GM19455 (cell line): Measurements from ENCODE around the gene C1orf21.
"Not testable (repeated sequence)": the region's sequence is repeated elsewhere in the genome, so short reads cannot be mapped to it uniquely, and the experiment has no call there.

Experiments
- ATAC-seq: cut with Tn5 transposase; IDR thresholded peaks from one replicate; pipeline ENCODE4 v1.9.1; 2021; ENCODE audit not compliant: unreplicated experiment

C1orf21 gene, protein sequence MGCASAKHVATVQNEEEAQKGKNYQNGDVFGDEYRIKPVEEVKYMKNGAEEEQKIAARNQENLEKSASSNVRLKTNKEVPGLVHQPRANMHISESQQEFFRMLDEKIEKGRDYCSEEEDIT

DNA sequence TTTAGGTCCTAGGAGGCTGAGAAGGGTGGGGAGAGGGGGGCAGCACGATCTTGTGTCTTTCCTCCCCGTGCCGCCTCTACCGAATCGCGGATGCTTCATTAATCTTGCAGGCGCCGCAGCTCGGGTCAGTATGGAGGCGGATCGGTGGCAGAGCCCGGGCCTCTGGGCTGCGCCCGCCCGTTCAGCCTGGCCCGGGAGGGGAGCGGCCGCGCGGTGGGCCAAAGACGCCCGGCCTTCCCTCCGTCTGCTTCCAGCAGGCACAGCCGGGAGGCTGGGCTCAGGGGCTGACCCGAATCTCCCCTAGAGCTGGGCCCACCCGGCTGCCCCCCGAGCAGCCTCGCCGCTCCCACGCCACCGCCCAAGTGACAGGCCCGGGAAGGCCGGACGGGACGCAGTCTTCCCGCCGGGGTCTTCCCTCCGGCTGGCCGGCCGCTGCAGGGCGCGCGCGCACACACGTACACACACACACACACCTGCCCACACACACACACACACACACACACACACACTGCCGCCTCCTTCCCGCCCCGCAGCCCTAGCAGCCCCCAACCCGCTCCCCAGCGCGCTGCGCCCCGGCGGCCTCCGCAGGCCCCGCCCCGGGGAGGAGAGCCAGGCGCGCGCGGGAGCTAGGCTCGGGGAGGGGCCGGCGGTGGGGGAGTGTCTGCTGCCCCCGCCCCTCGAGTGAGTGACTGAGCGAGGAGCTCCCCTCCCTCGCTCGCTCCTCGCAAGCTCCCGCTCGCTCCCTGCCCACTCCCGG lies at the start of gene C1orf21:
Gene C1orf21, plus strand, starts transcription at position 718 of the 757 bp plus-strand sequence. CDS start 90,481 bp downstream, outside the sequence.
- ATAC-seq: peak; percentile 87

DNA sequence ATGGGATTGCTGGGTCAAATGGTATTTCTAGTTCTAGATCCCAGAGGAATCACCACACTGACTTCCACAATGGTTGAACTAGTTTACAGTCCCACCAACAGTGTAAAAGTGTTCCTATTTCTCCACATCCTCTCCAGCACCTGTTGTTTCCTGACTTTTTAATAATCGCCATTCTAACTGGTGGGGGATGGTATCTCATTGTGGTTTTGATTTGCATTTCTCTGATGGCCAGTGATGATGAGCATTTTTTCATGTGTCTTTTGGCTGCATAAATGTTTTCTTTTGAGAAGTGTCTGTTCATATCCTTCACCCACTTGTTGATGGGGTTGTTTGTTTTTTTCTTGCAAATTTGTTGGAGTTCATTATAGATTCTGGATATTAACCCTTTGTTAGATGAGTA lies 49.0 kb upstream of the C1orf21 start:
- not testable (repeated sequence) for ATAC-seq

DNA sequence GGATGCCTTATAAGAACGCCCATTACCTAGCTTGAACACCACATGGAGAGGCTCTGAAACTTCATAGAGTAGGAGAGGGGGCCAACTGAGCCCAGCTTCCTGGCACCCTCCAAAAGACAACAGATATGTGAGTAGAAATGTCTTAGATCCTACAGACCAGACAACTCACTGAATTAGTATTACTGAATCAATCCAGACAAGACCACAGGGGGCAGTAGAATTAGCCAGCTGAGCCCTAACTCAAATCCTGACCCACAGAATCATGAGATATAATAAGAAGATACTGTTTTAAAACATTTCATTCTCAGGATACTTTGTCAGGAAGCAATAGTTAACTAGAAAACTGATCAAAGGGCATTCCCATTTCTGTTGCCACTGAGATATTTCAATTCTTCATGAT lies 45.8 kb upstream of the C1orf21 start:
- ATAC-seq: no peak

DNA sequence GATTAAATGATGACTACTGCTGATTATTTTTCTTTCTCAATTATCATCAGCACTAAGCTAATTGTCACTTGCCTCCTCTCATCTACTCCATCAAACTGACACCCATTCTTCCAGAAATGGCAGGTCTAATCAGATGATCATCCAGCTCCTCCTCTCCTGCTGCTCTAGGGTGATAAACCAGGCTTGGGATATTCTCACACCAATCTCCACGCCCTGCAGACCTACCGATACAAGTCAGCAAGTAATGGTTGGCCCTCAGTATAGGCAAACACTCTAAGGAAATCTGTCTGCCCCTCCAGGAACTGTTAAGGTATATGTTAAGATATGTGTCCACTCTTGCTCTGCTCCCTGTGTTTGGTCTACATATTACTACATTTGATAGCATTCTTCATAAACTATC lies 36.3 kb upstream of the C1orf21 start:
- no peak for ATAC-seq

DNA sequence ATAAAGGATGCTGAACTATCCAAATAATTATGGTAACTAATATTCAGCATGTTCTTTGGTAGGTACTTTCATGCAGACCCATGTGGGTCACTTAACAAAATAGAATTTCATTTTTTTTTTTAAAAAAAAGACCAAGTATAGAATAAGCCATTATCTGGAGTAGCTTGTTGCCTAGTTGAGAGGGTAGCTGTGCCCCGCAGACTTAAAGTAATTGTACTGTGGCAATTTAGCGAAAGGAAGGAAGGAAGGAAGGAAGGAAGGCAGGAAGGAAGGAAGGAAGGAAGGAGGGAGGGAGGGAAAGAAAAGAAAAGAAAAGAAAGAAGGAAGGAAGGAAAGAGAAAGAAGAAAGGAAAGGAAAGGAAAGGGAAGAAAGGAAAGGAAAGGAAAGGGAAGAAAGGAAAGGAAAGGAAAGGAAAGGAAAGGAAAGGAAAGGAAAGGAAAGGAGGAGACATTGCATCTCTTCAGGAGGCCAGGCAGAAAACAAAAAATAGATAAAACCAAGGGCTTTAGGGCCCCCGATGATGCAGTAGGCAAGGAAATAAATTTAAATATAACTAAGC lies 35.3 kb upstream of the C1orf21 start:
- no peak for ATAC-seq

DNA sequence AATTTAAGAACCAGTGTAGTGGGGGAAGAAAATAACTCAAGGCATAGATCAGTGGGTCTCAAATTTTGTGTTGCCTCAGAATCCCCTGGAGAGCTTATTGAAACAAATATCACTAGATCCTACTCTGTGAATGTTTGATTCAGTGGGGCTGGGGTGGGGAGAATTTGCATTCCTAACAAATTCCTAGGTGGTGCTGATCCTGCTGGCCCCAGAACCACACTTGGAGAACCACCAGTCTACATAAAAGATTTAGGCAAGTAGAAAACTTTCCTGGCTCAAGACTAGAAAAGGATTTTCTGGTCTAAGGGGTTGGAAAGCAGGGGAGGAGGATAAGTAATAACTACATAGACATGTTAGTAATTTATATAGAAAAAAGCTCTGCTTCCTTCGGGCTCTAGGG lies 34.1 kb upstream of the C1orf21 start:
- no peak for ATAC-seq

DNA sequence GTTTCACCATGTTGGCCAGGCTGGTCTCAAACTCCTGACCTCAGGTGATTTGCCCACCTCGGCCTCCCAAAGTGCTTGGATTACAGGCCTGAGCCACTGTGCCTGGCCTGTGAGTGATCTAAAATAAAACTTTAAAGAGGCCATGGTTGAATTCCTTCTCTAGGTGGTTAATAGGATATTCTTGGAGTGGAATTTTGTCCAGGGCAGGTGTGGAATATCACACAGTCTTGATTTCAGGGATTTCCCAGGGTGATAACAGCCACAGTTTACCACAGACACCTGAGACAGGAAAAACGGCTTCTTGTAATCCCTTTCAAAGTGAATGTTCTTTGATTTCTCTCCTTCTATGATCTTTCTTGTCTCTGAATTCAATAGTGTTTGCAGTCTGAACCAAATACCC lies 32.1 kb upstream of the C1orf21 start:
- no peak for ATAC-seq

DNA sequence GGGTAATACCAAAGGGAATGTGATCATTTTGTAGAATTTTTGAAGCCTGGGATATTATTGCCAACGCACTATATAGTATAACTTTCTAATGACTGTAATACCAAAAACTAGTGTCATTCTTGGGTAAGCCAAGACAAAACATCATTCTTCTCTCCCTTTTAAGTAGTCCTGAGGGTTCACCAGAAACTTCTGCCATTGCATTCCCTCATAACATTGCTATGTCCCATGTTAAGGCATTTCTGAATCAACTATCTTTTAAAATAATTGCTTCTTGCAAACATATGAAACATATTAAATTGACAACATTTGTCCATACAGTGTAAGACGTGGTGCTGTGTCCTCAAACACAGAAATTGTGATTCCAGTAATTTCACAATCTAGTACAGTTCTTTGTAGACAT lies 29.9 kb upstream of the C1orf21 start:
- no peak for ATAC-seq

DNA sequence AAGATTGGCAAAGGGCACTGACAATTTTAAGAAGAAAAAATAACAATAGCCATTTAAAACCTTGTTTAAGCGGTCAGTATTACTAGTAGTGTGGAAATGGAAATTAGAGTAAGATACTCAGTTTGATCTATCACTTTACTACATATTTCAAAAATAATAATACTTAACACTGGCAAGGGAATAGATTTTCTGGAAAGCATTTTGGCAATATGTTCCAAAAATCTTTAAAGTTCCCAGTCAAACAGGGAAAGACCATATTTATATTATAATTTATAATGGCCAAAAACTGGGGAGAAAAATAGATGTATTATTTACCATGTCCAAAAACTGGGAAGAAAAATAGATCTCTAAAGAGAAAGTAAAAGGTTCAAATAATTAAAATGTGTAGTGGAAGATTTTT lies 28.6 kb upstream of the C1orf21 start:
- ATAC-seq: no peak

DNA sequence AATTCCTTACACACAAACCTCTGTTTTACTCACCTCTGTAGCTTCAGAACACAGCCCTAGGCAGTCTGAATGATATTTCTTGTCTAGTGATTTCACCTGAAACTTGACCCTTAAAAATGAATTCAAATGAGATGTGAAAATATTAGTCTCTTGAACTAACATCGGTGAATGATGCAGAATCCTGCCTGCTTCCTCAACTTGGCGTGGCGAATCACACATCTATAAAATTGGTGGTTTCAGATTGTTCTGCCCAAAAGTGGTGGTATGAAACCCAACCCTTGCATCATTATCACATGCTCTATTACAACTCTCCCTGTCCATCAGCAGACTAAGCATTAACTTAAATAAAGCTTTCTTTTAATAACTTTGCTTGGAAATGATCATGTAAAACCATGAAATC lies 26.9 kb upstream of the C1orf21 start:
- no peak for ATAC-seq

DNA sequence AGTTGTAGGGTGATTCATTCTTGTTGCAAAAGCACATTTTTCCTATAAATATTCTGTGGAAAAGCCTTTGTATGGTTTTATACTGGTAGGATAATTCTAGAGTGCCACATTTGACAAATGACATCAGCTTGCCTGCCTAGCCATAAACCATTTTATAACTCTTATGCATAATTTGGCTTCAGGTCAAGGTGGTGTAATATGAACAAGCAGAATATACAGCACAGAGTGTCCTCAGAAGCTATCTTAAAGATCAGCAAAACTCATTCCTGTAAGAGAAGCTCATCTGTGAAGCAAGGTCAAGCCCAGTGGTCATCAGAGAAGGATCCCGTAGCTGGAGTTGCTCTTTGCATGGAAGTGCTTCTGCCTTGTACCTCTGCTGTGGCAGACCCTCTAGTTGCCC lies 24.0 kb upstream of the C1orf21 start:
- ATAC-seq: no peak

DNA sequence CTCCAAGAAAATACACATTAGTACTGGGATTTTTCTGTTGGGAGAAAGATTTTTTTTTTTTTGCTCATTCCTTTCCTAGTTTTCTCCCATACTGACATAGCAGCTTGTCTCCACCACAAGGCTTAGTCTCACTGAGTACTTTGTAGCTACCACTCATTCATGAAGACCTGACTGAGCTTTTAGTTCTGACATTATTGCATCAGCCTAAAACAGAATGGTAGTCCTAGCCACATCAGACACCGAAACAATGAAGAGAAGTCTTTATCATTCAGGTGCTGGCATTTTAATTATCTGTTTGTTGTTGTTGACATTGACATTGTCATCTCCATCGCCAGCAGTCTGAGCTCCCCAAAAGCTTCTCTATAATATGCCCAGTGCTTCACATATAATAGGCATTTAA lies 21.1 kb upstream of the C1orf21 start:
- no peak for ATAC-seq

DNA sequence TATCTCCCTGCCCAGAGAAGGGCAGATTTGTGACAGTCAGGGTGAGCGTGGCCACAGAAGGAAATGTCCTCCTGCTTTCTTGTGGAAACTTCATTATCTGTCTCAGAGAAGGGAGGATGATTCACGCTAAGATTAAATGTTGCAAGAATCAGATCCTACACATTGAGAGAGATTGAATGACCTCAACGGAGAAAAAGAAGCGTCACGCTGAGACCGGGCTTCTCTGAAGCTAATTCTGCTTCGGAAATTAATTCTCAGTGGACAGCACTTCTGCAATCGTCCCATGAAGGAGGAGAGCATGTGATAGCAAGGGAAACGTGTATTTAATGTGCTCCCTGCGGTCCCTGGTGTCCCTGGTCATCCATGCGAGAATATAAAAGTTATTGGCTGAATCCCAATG lies 19.8 kb upstream of the C1orf21 start:
- ATAC-seq: no peak

DNA sequence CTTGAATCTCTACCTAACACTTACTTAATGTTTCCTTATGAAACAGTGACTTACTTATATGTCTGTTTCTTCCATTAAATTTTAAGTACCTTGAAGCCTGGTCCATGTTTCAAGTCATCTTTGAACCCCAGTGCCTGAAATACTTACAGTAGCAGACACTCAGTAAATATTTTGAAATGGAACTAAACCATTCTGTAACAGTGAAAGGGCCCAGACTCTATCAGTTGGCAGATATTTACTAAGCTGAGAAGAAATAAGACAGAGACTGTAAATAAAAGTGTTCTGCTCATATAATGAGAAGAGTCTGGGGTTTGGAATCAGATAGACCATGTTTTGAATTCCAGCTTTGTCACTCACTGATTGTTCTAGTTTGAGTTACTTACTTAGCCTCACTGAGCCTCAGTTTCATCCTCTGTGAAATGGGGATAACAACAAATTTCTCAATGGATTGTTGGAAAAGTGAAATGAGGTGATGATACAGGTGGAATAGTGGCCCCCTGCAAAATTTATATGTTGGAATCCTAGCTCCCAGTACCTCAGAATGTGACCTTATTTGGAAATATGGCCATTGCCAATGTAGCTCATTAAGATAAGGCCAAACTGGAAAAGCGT lies 19.3 kb upstream of the C1orf21 start:
- ATAC-seq: no peak

DNA sequence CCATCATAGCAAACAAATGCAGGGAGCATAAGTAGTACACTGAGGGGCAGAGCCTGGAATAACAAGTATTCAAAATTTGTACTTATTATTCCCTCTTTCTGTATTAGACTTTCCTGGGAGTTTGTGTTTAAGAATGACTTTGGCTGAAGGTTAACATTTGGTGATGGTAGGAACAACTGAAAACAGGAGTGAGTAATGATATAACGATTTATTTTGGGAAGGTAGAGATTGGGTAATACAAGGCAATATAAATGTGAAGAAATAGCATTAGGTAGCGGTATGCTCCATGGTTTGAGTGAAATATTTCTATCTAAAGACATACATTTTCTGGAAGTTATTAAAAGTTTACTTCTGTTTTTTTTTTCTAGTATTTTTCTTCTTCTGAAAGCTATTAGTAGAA lies 18.5 kb upstream of the C1orf21 start:
- ATAC-seq: no peak

DNA sequence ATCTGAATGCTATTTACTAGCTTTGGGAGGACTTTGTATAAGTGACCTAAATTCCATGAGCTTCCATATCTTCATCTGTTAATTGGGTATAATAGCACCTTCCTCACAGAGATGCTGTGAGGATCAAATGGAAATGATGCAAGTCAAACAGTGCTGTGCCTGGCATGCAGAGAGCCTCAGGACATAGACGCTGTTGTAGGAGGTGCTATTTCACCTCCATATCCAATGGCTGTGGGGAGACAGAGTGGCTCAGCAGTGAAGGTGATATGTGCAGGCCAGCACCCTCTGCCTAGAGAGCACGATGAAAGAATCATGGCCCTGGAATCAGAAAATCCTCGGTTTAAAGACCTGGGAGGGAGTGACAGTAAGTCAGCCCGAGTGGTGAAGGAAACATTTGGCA lies 16.0 kb upstream of the C1orf21 start:
- ATAC-seq: no peak

DNA sequence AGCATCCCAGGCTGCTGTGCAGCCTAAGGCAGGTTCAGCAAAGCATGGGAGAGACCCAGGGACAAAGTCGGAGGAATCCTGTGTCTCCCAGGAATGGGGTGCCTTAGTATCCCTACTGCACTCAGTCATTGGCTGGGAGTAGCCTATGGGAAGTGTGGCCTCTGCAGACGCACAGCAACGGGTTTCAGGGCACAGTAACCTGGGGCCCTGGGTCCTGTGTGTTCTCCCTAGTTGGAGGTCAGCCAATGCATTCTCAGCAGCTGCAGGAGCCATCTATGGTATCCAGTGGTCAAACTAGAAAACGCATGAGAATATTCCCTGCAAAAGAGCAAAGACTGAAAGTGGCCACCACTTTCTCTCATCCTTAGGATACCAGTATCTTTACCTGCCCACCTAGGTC lies 13.7 kb upstream of the C1orf21 start:
- ATAC-seq: no peak

DNA sequence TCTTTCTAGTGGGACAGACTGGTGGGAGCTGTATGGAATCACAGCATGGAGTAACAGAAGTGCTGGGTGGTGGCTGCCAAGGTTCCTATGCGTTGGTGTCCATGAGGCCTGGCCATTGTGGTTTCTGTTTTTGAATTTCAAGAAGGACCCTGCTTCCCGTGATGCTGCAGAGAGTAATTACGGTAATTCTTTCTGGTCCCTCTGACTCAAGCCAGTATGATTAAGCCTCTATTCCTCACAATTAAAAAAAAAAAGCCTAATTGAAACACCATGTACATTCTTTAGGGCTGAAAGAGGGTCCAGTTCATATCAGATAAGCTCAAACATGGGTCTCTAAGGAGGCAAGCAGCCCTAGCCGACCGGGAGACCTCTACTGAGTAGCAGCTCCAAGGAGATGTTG lies 10.5 kb upstream of the C1orf21 start:
- no peak for ATAC-seq

DNA sequence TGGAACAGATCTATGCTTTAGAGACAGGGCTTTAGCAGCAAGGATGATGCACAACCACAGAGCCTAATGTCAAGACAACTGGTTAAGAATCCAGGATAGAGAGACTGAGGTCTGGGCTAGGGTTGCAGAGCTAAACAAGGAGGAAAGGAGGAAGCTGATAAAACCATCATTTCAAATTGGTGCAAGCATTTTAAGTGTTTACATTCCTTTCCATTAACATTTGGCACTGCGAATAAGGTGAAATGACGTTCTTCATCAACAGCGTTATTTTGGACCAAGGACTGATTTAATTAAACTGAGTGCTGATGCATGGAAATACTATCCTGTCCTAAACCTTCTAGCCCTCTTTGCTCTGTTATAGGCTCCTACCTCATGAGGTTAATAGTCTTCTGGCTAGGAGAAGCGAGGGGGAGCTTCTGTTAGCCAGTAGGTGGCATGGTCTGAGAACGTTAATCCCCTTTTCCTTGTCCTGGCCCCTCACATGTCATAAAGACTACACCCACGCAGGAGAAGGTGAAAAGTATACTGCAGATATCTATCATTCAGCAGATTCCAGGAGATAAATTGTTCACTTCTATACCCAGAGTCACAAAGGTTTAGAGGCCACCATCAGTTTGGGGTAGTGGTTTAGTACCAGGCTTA lies 7.6 kb upstream of the C1orf21 start:
- ATAC-seq: no peak

DNA sequence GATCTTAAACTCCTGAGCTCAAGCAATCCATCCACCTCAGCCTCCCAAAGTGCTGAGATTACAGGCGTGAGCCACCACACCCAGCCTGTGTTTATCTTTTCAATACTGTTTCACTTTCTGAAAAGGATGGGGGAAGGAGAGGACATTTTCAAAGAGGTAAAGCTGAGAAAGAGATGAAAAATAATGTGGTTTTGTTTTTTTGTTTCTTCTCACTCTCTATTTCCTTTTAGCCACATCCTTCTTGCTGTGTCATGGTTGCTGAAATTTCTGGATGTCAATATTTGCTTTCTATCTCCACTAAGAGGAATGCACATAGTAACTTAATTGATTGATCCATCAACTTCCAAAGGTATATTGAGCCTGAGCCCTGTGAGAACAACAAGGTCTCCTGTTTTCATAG lies 6.4 kb upstream of the C1orf21 start:
- no peak for ATAC-seq

DNA sequence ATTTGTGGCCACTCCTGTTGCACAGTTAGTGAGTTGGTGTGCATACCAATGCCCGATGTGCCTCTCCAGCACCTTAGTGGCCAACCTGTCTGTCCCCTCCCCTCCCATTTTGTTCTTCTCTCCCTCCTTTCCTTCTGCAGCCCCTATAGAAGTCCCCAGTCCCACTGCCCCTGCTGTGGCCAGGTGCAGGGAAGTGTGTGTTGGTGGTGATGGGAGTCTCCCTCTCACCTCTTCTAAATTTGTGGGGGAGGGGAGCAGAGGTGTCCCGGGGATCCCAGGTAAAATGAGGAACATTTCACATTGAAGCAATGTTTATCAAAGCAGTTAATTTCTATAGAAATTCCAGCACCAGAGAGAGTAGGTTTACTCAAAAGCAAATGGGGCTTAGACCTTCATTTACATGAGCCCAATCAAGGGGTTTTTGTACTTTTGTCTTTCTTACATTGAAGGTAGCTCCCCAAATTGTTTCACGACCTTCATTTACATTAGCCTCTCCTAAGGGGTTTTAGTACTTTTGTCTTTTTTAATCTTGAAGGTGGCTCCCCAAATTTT lies 3.0 kb upstream of the C1orf21 start:
- no peak for ATAC-seq
